PFSK-1 (cell line): ENCODE results near the gene DNAH6.

ENCODE experiments used
- FOXP2 ChIP-seq: optimal IDR thresholded peaks from 2 replicates; pipeline ENCODE3; 2011; ENCODE audit warnings: borderline replicate concordance, control low read depth, inconsistent platforms; ENCODE audit not compliant: insufficient read depth; ENCODE audit errors: extremely low read length, extremely low read depth
- POLR2AphosphoS5 ChIP-seq: IDR thresholded peaks from 2 replicates; pipeline ENCODE4 v1.6.1; 2012; ENCODE audit warnings: low read depth, mild to moderate bottlenecking, control low read depth, low read length, moderate library complexity
- SIN3A ChIP-seq: IDR thresholded peaks from 2 replicates; pipeline ENCODE4 v1.6.1; 2012; ENCODE audit warnings: mild to moderate bottlenecking, low read length, moderate library complexity, borderline replicate concordance; ENCODE audit not compliant: insufficient read depth
- TAF1 ChIP-seq: IDR thresholded peaks from 2 replicates; pipeline ENCODE4 v1.6.1; 2012; ENCODE audit warnings: low read length, control low read depth, borderline replicate concordance; ENCODE audit not compliant: insufficient read depth
- TF ChIP-seq, protein P1 (sequence below), 2 experiments: IDR thresholded peaks; 2 replicates each; pipeline versions ENCODE4 v1.6.1 to v1.8.0; 2011 to 2012; ENCODE audit warnings: low read depth in 2 of 2, low read length in 2 of 2, control low read depth in 1 of 2, inconsistent platforms in 1 of 2, mild to moderate bottlenecking in 1 of 2, moderate library complexity in 1 of 2; ENCODE audit not compliant: insufficient read depth in 1 of 2

DNAH6 gene

GRCh38 chr2:84497285-84497684 is 19.0 kb upstream of the DNAH6 start:
- TF ChIP-seq TAF1: no peak
- no peak for TF ChIP-seq SIN3A
- TF ChIP-seq, protein P1, sequence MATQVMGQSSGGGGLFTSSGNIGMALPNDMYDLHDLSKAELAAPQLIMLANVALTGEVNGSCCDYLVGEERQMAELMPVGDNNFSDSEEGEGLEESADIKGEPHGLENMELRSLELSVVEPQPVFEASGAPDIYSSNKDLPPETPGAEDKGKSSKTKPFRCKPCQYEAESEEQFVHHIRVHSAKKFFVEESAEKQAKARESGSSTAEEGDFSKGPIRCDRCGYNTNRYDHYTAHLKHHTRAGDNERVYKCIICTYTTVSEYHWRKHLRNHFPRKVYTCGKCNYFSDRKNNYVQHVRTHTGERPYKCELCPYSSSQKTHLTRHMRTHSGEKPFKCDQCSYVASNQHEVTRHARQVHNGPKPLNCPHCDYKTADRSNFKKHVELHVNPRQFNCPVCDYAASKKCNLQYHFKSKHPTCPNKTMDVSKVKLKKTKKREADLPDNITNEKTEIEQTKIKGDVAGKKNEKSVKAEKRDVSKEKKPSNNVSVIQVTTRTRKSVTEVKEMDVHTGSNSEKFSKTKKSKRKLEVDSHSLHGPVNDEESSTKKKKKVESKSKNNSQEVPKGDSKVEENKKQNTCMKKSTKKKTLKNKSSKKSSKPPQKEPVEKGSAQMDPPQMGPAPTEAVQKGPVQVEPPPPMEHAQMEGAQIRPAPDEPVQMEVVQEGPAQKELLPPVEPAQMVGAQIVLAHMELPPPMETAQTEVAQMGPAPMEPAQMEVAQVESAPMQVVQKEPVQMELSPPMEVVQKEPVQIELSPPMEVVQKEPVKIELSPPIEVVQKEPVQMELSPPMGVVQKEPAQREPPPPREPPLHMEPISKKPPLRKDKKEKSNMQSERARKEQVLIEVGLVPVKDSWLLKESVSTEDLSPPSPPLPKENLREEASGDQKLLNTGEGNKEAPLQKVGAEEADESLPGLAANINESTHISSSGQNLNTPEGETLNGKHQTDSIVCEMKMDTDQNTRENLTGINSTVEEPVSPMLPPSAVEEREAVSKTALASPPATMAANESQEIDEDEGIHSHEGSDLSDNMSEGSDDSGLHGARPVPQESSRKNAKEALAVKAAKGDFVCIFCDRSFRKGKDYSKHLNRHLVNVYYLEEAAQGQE (IDR thresholded peaks at IDR 0.05; ENCODE audit: insufficient read depth in 1 of 2, low read depth in 2 of 2, low read length in 2 of 2): no peak

GRCh38 chr2:84498150-84498799 is 18.0 kb upstream of the DNAH6 start:
- TF ChIP-seq SIN3A: no peak
- no peak for TF ChIP-seq TAF1
- no peak for TF ChIP-seq FOXP2
- no peak for TF ChIP-seq POLR2AphosphoS5
- TF ChIP-seq, protein P1 (IDR thresholded peaks at IDR 0.05; ENCODE audit: insufficient read depth in 1 of 2, low read depth in 2 of 2, low read length in 2 of 2): no peak

DNA sequence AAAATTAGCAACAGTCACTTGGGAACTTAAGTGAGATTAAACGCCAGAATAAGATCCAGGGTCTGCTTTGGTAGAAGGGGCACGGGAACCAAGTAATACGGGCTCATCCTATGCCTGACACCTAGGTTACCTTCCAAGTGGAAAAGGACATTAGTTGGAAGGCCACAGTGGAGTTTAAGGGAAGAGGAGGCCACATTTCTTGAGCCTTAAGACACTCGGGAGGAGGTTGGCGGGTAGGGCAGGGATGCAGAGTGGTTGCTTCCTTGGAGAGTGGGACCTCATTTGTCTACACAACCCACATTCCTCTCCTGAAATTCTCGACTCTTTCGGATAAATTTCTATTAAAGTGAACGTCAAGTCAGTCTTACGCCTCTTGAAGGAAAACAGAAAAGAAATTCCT is 510 bp upstream of the DNAH6 start:
- TF ChIP-seq FOXP2 (no peak), POLR2AphosphoS5 (no peak), SIN3A (no peak), TAF1 (no peak)
- TF ChIP-seq, protein P1 (IDR thresholded peaks at IDR 0.05; ENCODE audit: insufficient read depth in 1 of 2, low read depth in 2 of 2, low read length in 2 of 2): no peak

DNA sequence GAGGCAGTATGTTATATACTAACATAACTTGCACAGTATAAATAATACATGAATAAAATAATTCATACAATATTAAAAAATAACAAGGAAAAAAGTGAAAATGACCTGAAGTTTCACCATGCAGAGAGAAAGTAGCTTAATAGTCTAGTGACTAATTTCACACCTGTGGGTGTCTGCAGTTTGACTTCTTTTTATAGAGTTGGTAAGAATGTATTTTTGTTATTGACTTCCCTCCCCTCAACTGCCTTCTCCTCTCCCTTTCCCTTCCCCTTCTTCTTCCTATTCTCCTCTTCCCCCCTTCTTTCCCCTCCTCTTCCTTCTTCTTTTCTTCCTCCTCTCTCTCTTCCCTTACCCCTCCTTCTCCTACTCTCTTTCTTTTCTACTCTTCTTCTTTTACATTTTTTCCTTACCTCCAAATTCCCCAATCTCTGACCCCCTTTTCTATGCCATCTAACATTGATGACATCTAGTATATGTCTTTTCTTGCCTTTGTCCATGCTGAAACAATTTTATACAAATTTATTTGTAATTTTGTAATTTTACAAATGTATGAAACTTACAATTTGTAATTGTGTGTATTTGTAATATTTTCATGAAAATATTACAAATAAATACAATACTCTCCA is 3.1 kb downstream of the DNAH6 start:
- TF ChIP-seq POLR2AphosphoS5: no peak
- TF ChIP-seq TAF1: no peak
- TF ChIP-seq, protein P1 (IDR thresholded peaks at IDR 0.05; ENCODE audit: insufficient read depth in 1 of 2, low read depth in 2 of 2, low read length in 2 of 2): no peak
- TF ChIP-seq FOXP2: no peak
- no peak for TF ChIP-seq SIN3A
